ENCODE measurements around the gene CEP70. TPM values are rescaled to one million over a fixed set of nuclear protein-coding genes. Genes with fewer than 3 reads are reported as not detected.

The CEP70 gene
- total RNA-seq, 1 experiment from 2014 or later = 32.6 TPM

GRCh38 chr3:138507524-138507923 lies 86.5 kb downstream of the CEP70 start:
- Histone ChIP-seq H2BK20ac (ENCODE audit: low read depth, low read length, poor library complexity, severe bottlenecking) (no peak overlapping the region), H3K27ac (ENCODE audit: insufficient read length, low read depth, low read length) (no peak overlapping the region), H2BK12ac (ENCODE audit: insufficient read length, low read depth, low read length) (no peak overlapping the region), H3T11ph (ENCODE audit: low read length) (no peak overlapping the region), H3K27me3 (ENCODE audit: insufficient read depth, low read length) (no peaks in the 10 kb centered on the region), H2AK5ac (ENCODE audit: insufficient read length, low read length) (no peak overlapping the region), H3K56ac (ENCODE audit: insufficient read length, low read depth, low read length) (no peak overlapping the region), H2BK120ac (ENCODE audit: low read depth, low read length, poor library complexity, severe bottlenecking) (no peak overlapping the region), H4K91ac (ENCODE audit: insufficient read length, low read depth, low read length) (no peak overlapping the region), H3K79me2 (ENCODE audit: insufficient read depth, low read length) (no peaks in the 10 kb centered on the region), H3K9ac (ENCODE audit: extremely low read depth, insufficient read length, low read length) (no peak overlapping the region), H3K23me2 (ENCODE audit: insufficient read length, low read depth, low read length, poor library complexity, severe bottlenecking) (no peaks in the 10 kb centered on the region), H3K23ac (ENCODE audit: insufficient read length, low read depth, low read length) (no peak overlapping the region), H3K4me2 (ENCODE audit: insufficient read depth, insufficient read length, low read length) (no peak overlapping the region), H4K8ac (replicated peaks; ENCODE audit: insufficient read length, low read depth, low read length) (no peak overlapping the region), H3K4me1 (ENCODE audit: insufficient read depth, low read length) (no peaks in the 10 kb centered on the region), H2AFZ (ENCODE audit: low read length) (no peak overlapping the region), H2BK15ac (ENCODE audit: low read depth, low read length) (no peak overlapping the region), H3K4ac (ENCODE audit: low read depth, low read length) (no peak overlapping the region), H3K18ac (ENCODE audit: insufficient read length, low read depth, low read length) (no peak overlapping the region), H2BK5ac (ENCODE audit: insufficient read length, low read length) (no peak overlapping the region), H3K79me1 (ENCODE audit: insufficient read depth, low read depth, low read length, poor library complexity, severe bottlenecking) (no peaks in the 10 kb centered on the region), H3K14ac (ENCODE audit: insufficient read depth, low read length) (no peak overlapping the region), H3K9me3 (ENCODE audit: control insufficient read depth, low read depth, low read length) (no peaks in the 10 kb centered on the region), H4K5ac (ENCODE audit: insufficient read length, low read depth, low read length) (no peak overlapping the region), H4K20me1 (ENCODE audit: control insufficient read depth, insufficient read depth, insufficient read length) (no peaks in the 10 kb centered on the region)
- Mint-ChIP-seq H3K36me3 (ENCODE audit: insufficient read depth in 1 of 3, low read depth in 3 of 3) (peaks cover 0 to 4% (median 0%) of the 10 kb centered on the region in 3 experiments; a peak in 1 of 7 replicates), H3K4me1 (peaks cover 5% of the 10 kb centered on the region in 2 experiments), H3K9me3 (no peaks in the 10 kb centered on the region), H3K4me3 (no peak overlapping the region), H3K27me3 (ENCODE audit: low read depth) (no peaks in the 10 kb centered on the region), H3K27ac (no peak overlapping the region)
- WGBS (ENCODE audit: extremely low coverage, insufficient read length, low lambda C conversion rate) = no CpG with 5 or more reads among the region's 3 CpGs
- no peak for TF ChIP-seq CTCF (conservative IDR thresholded peaks at IDR 0.05)
- no peak for DNase-seq

Data from H9 (cell line).